ENCODE measurements around the gene WBP2NL. TPM values are rescaled to one million over a fixed set of nuclear protein-coding genes. Genes with fewer than 3 reads are reported as not detected.

WBP2NL gene
- total RNA-seq, 4 donors from 2014 or later, result 3.7 to 6.6 TPM; not detected in 2

GRCh38 chr22:42076764-42077485 lies 78.3 kb downstream of the WBP2NL start:
- Histone ChIP-seq H3K27me3 (no peaks in the 10 kb centered on the region), H3K27ac (peak overlapping the region in 1 of 2 donors; percentile 98), H3K36me3 (no peaks in the 10 kb centered on the region), H3K4me1 (peaks cover 11 to 19% of the 10 kb centered on the region in 2 donors), H3K9me3 (no peaks in the 10 kb centered on the region), H3K4me3 (no peak overlapping the region)
- intact Hi-C loops (cut with DNase I; ENCODE audit: low total_unique reads), result no loop called here
- TF ChIP-seq POLR2A (IDR thresholded peaks at IDR 0.05), result no peak
- TF ChIP-seq, protein P1, sequence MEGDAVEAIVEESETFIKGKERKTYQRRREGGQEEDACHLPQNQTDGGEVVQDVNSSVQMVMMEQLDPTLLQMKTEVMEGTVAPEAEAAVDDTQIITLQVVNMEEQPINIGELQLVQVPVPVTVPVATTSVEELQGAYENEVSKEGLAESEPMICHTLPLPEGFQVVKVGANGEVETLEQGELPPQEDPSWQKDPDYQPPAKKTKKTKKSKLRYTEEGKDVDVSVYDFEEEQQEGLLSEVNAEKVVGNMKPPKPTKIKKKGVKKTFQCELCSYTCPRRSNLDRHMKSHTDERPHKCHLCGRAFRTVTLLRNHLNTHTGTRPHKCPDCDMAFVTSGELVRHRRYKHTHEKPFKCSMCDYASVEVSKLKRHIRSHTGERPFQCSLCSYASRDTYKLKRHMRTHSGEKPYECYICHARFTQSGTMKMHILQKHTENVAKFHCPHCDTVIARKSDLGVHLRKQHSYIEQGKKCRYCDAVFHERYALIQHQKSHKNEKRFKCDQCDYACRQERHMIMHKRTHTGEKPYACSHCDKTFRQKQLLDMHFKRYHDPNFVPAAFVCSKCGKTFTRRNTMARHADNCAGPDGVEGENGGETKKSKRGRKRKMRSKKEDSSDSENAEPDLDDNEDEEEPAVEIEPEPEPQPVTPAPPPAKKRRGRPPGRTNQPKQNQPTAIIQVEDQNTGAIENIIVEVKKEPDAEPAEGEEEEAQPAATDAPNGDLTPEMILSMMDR (IDR thresholded peaks at IDR 0.05), result no peak
- no peak for DNase-seq

GRCh38 chr22:42077486-42078125 lies 79.0 kb downstream of the WBP2NL start:
- Histone ChIP-seq H3K27ac (peak overlapping the region; percentile 98 to 99), H3K4me1 (peaks cover 11 to 19% of the 10 kb centered on the region in 2 donors), H3K36me3 (no peaks in the 10 kb centered on the region), H3K9me3 (no peaks in the 10 kb centered on the region), H3K27me3 (no peaks in the 10 kb centered on the region), H3K4me3 (no peak overlapping the region)
- intact Hi-C loops (cut with DNase I; ENCODE audit: low total_unique reads), result no loop called here
- DNase-seq, result no peak
- TF ChIP-seq, protein P1 (IDR thresholded peaks at IDR 0.05), result no peak
- no peak for TF ChIP-seq POLR2A (IDR thresholded peaks at IDR 0.05)

Small RNAs within 50 kb of the gene (small RNA-seq; reads per million reads assigned to genes)
- gene SNORD13P1, result not detected

Other genes starting within 250 kb of the WBP2NL start
- 10 to 100 TPM in 2 of 4 donors, 1 to 10 TPM in 2; 4.1 to 24.3 (median 11.0) TPM for gene CCDC134, start 198.1 kb upstream of the WBP2NL start, total RNA-seq
- gene SREBF2, start 165.7 kb upstream of the WBP2NL start, total RNA-seq, result 10 to 100 TPM; 10.2 to 61.0 (median 29.0) TPM
- under 1 TPM in 1 of 4 donors, not detected in 3; 0.30 TPM for gene SHISA8, start 83.7 kb upstream of the WBP2NL start, total RNA-seq
- gene TNFRSF13C, start 72.0 kb upstream of the WBP2NL start, total RNA-seq, result 1 to 10 TPM in 1 of 4 donors, under 1 TPM in 1, not detected in 2; 0.30 to 1.3 TPM
- 10 to 100 TPM in 1 of 4 donors, not detected in 3; 12.7 TPM for gene CENPM, start 51.6 kb upstream of the WBP2NL start, total RNA-seq
- 1 to 10 TPM in 1 of 4 donors, not detected in 3; 1.4 TPM for gene SEPTIN3, start 29.3 kb upstream of the WBP2NL start, total RNA-seq
- 10 to 100 TPM in 3 of 4 donors, 1 to 10 TPM in 1; 9.5 to 44.0 (median 28.8) TPM for gene NAGA, start 72.0 kb downstream of the WBP2NL start, total RNA-seq
- 10 to 100 TPM; 16.8 to 39.7 (median 18.7) TPM for gene PHETA2, start 75.5 kb downstream of the WBP2NL start, total RNA-seq
- 10 to 100 TPM in 3 of 4 donors, 1 to 10 TPM in 1; 8.3 to 98.0 (median 33.2) TPM for gene SMDT1, start 80.9 kb downstream of the WBP2NL start, total RNA-seq
- 100 to 1,000 TPM in 1 of 4 donors, 10 to 100 TPM in 3; 36.5 to 116 (median 46.0) TPM for gene NDUFA6, start 92.0 kb downstream of the WBP2NL start, total RNA-seq
- 1 to 10 TPM in 1 of 4 donors, under 1 TPM in 1, not detected in 2; 0.62 to 2.0 TPM for gene CYP2D6, start 132.0 kb downstream of the WBP2NL start, total RNA-seq